DOHH2 (cell line): ENCODE data around the gene FTO.

ENCODE experiments used
- H3F3A ChIP-seq: fragments of 200-600 bp; sonication (generic), shearing (Covaris generic); 2 replicates; pipeline ENCODE4 v1.6.0; 2016; ENCODE audit warnings: antibody characterized with exemption, mild to moderate bottlenecking; ENCODE audit not compliant: control insufficient read depth, insufficient read depth
- H3K27ac ChIP-seq: fragments of 200-600 bp; sonication (generic); 2 replicates; pipeline ENCODE4 v1.5.1; 2014; ENCODE audit warnings: low read depth, mild to moderate bottlenecking, low read length, moderate library complexity
- H3K27me3 ChIP-seq: fragments of 200-600 bp; sonication (generic); 2 replicates; pipeline ENCODE4 v1.6.1; 2014; ENCODE audit warnings: mild to moderate bottlenecking, low read length, mixed read lengths; ENCODE audit not compliant: control insufficient read depth
- H3K36me3 ChIP-seq: fragments of 200-600 bp; sonication (generic); 2 replicates; pipeline ENCODE4 v1.6.1; 2014; ENCODE audit warnings: mild to moderate bottlenecking, low read length, moderate library complexity, mixed read lengths; ENCODE audit not compliant: control insufficient read depth
- H3K4me1 ChIP-seq: fragments of 200-600 bp; sonication (generic); 2 replicates; pipeline ENCODE4 v1.6.1; 2014; ENCODE audit warnings: mild to moderate bottlenecking, low read length, mixed read lengths; ENCODE audit not compliant: control insufficient read depth
- H3K4me2 ChIP-seq: fragments of 200-600 bp; sonication (generic); 2 replicates; pipeline ENCODE4 v1.6.0; 2014; ENCODE audit warnings: mild to moderate bottlenecking, low read length, moderate library complexity
- H3K4me3 ChIP-seq: fragments of 200-600 bp; sonication (generic); 2 replicates; pipeline ENCODE4 v1.5.1; 2014; ENCODE audit warnings: mild to moderate bottlenecking, low read length, mixed read lengths
- H3K79me2 ChIP-seq: fragments of 200-600 bp; sonication (generic); 2 replicates; pipeline ENCODE4 v1.6.1; 2014; ENCODE audit warnings: mild to moderate bottlenecking, low read length, mixed read lengths; ENCODE audit not compliant: control insufficient read depth
- H3K9me2 ChIP-seq: fragments of 200-600 bp; sonication (generic); replicated peaks from 2 replicates; pipeline ENCODE4 v1.6.1; 2014; ENCODE audit warnings: mild to moderate bottlenecking, low read length, mixed read lengths; ENCODE audit not compliant: control insufficient read depth
- H3K9me3 ChIP-seq: fragments of 200-600 bp; sonication (generic); 2 replicates; pipeline ENCODE4 v1.6.1; 2014; ENCODE audit warnings: antibody characterized with exemption, low read length, mixed read lengths; ENCODE audit not compliant: control insufficient read depth, insufficient read depth
- H4K20me1 ChIP-seq: fragments of 200-600 bp; sonication (generic); 2 replicates; pipeline ENCODE4 v1.6.0; 2014; ENCODE audit warnings: low read depth, mild to moderate bottlenecking, antibody characterized with exemption, low read length, moderate library complexity; ENCODE audit not compliant: control insufficient read depth, insufficient read depth
- EZH2phosphoT487 ChIP-seq: fragments of 200-600 bp; sonication (generic); IDR thresholded peaks from 2 replicates; pipeline ENCODE4 v1.6.1; 2017; ENCODE audit warnings: borderline replicate concordance, mild to moderate bottlenecking, antibody characterized with exemption, low read length, moderate library complexity, mixed read lengths
- TF ChIP-seq, protein P1 (sequence below): fragments of 200-600 bp; sonication (generic); IDR thresholded peaks from one replicate; pipeline ENCODE4 v1.5.1; 2014; ENCODE audit warnings: antibody characterized with exemption, mild to moderate bottlenecking, low read depth, low read length; ENCODE audit not compliant: poor library complexity, severe bottlenecking

The FTO gene

DNA sequence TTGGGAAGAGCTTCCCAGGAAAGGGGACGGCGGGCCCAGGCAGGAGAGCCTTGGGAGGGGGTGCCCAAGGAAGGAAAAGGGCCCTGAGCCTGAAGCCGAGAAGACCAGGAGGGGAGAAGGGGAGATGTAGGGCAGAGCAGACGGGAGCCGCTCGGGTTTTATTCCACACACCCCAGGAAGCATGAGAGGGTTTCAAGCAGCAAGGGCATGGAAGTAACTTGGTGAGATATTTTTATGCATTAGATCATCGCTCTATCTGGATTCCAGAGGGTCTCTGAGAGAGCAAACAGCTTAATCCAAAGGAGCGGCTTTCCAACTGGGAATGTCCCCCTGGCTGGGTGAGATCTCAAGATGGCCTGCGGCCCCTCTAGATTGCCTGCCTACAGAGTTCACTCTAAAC lies 411.6 kb downstream of the FTO start:
- Histone ChIP-seq H3K9me2 (no peaks in the 10 kb centered on the region), H3K4me2 (no peak overlapping the region), H3K9me3 (no peaks in the 10 kb centered on the region), H3K4me1 (no peaks in the 10 kb centered on the region), H4K20me1 (no peaks in the 10 kb centered on the region), H3F3A (no peaks in the 10 kb centered on the region), H3K36me3 (no peaks in the 10 kb centered on the region), H3K27ac (no peak overlapping the region), H3K79me2 (no peaks in the 10 kb centered on the region), H3K27me3 (no peaks in the 10 kb centered on the region), H3K4me3 (no peak overlapping the region)
- TF ChIP-seq, protein P1, sequence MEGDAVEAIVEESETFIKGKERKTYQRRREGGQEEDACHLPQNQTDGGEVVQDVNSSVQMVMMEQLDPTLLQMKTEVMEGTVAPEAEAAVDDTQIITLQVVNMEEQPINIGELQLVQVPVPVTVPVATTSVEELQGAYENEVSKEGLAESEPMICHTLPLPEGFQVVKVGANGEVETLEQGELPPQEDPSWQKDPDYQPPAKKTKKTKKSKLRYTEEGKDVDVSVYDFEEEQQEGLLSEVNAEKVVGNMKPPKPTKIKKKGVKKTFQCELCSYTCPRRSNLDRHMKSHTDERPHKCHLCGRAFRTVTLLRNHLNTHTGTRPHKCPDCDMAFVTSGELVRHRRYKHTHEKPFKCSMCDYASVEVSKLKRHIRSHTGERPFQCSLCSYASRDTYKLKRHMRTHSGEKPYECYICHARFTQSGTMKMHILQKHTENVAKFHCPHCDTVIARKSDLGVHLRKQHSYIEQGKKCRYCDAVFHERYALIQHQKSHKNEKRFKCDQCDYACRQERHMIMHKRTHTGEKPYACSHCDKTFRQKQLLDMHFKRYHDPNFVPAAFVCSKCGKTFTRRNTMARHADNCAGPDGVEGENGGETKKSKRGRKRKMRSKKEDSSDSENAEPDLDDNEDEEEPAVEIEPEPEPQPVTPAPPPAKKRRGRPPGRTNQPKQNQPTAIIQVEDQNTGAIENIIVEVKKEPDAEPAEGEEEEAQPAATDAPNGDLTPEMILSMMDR: no peak
- no peak for TF ChIP-seq EZH2phosphoT487

DNA sequence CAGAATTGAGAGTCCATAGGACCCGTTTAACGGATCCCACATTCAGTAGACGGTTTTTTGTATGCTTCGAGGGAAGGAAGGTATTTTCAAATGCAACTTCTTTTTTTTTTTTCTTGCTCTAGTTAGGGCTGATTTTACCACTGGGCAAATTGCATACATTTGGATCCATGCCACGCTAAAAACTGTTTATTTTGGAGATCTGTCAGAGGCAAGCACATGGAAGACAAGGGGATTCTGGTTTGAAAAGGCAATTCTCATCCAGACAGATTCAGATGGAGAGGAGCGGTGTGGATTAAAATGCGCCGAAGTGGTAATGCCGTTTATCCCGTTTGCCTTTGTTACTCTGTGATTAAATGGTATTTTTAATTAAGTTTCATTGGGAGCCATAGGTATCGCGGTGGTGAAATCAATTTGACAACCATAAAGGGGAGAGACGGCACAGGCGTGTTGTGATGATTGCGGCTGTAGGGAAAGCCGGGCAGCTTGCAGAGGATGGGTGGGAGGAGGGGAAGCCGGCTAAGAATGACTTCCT lies 412.2 kb downstream of the FTO start:
- H3K27ac ChIP-seq: no peak overlapping the region
- no peaks in the 10 kb centered on the region for H4K20me1 ChIP-seq
- no peak for TF ChIP-seq EZH2phosphoT487
- TF ChIP-seq, protein P1: no peak
- no peaks in the 10 kb centered on the region for H3K27me3 ChIP-seq
- no peaks in the 10 kb centered on the region for H3K36me3 ChIP-seq
- H3F3A ChIP-seq: no peaks in the 10 kb centered on the region
- no peak overlapping the region for H3K4me2 ChIP-seq
- H3K4me1 ChIP-seq: no peaks in the 10 kb centered on the region
- no peaks in the 10 kb centered on the region for H3K9me2 ChIP-seq
- no peak overlapping the region for H3K4me3 ChIP-seq
- no peaks in the 10 kb centered on the region for H3K9me3 ChIP-seq
- no peaks in the 10 kb centered on the region for H3K79me2 ChIP-seq

- Histone ChIP-seq H3K4me3 (no peak overlapping the region), H3K4me2 (no peak overlapping the region)
Measured at GRCh38 chr16:54118846-54119245, 414.9 kb downstream of the FTO start.

More at GRCh38 chr16:54118846-54119245, 414.9 kb downstream of the FTO start:
- no peaks in the 10 kb centered on the region for H3K9me2 ChIP-seq
- H3F3A ChIP-seq: no peaks in the 10 kb centered on the region
- TF ChIP-seq EZH2phosphoT487: no peak
- TF ChIP-seq, protein P1: no peak
- no peaks in the 10 kb centered on the region for H3K36me3 ChIP-seq
- no peaks in the 10 kb centered on the region for H3K4me1 ChIP-seq
- H3K9me3 ChIP-seq: no peaks in the 10 kb centered on the region
- no peaks in the 10 kb centered on the region for H4K20me1 ChIP-seq
- no peak overlapping the region for H3K27ac ChIP-seq
- H3K79me2 ChIP-seq: no peaks in the 10 kb centered on the region
- no peaks in the 10 kb centered on the region for H3K27me3 ChIP-seq
